HG03378 (cell line): ENCODE data around the gene ZNF488.
"Not testable (repeated sequence)": the region's sequence is repeated elsewhere in the genome, so short reads cannot be mapped to it uniquely, and the experiment has no call there.

Experiments used
- ATAC-seq: cut with Tn5 transposase; IDR thresholded peaks from one replicate; pipeline ENCODE4 v1.9.1; 2021; ENCODE audit warnings: mild to moderate bottlenecking, moderate library complexity; ENCODE audit not compliant: unreplicated experiment

ZNF488 gene

DNA sequence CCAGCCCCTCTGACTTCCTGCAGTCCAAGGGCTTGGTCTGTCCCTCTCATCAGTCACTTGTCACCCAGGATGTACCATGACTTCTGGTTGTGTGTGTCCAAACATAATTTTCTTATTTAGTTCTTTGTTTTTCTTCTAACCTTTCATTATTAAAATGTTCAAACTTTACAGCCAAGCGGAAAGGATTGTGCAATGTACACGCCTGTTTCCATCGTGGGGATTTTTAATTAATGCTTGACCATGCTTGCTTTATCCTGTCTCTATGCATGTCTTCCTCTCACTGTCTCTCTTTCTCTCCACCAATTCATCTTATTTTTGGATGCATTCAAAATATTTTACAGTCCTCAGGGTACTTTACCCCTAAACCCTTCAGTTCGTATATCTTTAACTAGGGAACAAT, 26.2 kb upstream of the ZNF488 start:
- ATAC-seq: no peak

DNA sequence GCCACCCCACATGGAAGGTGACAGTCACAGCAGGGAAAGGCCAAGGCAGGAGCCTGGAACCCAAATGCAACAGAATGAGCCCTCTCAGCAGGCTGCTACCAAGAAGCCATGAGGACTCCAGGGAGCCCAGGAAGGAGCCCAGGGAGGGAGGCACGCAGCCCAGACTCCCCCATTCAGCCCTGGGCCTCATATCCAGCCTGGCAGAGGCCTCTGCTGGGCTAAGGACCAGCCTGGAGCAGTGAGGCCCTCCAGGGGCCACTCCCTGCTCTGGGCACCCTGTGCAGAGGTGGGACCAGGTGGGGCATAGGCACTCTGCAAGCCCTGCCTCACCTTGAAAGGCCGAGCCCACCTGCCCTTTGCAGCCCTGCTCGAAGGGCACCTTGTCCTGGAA, 25.8 kb upstream of the ZNF488 start:
- no peak for ATAC-seq

- ATAC-seq: no peak
These were observed 25.2 kb upstream of the ZNF488 start for GRCh38 chr10:47409171-47409865.

- ATAC-seq: no peak
These were observed 24.5 kb upstream of the ZNF488 start for GRCh38 chr10:47408606-47409005.

- ATAC-seq: no peak
These were observed 23.0 kb upstream of the ZNF488 start for GRCh38 chr10:47406870-47407691.

DNA sequence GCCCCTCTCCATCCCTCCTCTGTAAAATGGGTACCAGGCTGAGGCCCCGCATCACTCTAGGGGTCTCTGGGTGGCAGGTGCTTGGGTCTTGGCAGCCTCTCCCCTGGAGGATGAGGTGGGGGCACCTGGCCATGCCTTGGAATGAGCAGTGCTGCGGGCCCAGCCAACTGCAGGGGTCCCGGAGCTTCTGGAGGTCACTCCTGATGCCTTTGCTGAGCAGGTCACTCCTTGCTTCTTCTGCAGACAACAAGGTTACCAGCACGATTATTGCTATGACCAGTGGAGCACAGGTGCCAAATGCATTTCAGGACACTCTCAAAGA, 22.4 kb upstream of the ZNF488 start:
- ATAC-seq: no peak

DNA sequence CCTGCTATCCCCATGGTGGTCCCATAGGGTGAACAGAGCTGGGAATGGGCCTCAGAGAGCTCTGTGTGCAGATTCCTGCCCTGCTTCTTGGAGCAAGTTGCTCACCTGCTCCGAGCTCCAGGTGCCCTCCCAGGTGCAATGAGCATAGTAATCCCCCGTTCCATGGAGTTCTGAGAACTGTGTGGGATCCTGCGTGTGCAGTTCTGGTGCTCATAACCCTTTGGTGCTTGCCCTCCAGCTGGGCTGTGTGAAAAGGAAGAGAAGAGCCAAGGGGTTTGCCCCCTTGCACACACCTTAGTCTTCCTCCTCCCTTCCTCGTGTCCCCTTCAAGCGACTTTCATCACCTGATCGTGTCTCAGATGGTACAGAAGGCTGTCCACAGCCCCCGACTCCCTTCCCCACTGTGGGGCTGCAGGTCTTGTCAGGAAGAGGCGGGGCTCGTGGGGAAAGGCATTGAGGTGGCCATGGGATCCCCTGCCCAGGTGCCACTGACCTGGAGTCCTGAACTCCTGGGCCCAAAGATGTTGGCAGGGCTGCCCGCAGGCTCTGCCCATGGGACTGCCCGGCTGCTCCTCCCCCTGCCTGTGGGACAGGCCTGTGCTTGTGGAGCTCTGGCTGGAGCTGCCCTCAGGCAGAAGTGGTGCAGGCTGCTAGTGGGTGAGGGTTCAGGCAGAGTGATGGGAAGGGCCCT, 21.9 kb upstream of the ZNF488 start:
- no peak for ATAC-seq

DNA sequence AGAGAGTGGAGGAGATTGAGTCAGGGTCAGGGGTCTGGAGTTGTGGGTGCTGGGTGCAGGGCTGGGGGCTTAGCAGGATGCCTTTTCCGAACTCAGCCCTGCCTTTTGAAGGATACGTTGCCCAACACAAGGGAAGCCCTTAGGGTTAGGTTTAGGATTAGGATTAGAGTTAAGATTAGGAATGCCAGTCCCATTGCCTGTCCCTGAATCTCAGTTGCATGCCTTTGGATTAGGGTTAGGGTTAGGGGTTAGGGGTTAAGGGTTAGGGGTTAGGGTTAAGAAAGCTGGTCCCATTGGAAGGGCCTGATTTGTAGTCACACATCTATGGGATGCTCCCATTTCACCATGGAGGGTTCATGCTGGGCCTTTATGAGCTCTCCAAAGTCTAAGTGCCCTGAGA, 20.8 kb upstream of the ZNF488 start:
- ATAC-seq: no peak

DNA sequence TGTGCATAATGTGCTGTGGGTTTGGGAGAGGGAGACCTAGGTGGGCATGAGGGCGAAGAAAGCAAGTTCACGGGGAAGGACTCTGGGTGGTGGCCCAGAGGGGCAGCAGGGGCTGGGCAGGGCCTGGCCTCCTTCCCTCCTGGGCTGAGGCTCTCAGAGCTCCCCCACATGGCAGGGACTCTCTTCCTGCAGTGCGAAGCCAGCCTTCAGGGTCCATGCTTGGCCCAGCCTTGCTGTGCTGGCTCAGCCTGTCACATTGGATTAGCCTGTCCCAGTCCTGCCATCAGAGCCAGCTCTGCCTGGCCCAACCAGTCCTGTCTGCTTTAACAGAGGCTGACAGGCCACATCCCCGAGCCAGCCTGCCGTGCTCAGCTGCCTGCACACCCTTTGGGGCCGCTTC, 20.4 kb upstream of the ZNF488 start:
- ATAC-seq: no peak

GRCh38 chr10:47403446-47404318, 19.6 kb upstream of the ZNF488 start:
- no peak for ATAC-seq

GRCh38 chr10:47402641-47403301, 18.7 kb upstream of the ZNF488 start:
- no peak for ATAC-seq

- ATAC-seq: no peak
These were observed 18.0 kb upstream of the ZNF488 start for GRCh38 chr10:47401874-47402640.

DNA sequence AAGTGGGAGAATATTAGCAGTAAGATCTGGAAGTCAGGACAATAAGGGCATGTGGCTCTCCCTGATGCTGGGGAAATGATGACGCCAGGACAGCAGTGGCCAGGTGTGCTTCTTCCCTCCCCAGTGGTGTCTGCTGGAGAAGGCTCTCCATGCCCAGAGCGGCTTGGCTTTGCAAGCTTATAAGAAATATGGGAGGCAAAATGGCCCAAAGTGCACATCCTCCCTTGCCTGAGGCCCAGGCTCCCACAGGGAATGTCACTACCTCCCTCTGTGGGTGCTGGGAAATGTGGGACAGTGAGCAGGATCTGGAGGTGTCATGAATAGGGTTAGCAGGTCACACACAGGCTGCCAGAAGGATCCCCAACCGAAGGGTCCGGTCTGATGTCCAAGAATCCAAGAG, 17.1 kb upstream of the ZNF488 start:
- no peak for ATAC-seq

DNA sequence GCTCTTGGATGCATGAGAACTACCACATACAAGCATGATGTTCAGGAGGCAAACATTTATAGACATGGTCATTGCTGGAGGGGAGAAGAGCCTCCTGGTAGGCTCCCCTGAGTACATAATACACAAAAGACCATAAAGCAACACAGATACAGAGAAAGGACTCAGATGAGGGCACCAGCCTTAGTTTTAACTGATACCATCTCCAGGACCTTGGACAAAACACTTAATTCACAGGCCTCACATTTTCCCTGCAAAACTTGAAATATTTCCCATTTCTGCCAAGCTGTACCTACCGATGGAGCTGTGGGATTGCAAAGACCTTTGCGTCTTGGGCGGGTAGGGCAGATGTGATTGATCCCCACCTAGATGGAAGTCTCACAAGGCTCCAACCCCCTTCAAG, 16.7 kb upstream of the ZNF488 start:
- ATAC-seq: no peak

DNA sequence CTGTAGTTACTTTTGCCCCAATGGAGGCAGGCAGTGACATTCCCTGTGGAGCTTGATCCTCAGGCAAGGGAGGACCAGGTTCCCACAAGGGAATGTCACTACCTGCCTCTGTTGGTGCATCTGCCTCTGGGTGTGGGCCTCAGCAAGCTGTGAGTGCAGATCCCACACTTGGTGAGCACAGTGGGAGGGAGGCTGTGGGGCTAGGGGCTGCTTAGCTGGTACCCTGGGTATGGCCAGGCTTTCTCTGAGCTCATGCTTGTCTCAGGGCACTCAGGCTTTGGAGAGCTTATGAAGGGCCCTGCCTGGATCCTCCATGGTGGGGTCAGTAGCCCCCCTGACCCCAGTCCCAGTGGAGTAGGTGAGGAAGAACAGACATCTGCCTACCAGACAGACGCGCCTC, 16.2 kb upstream of the ZNF488 start:
- ATAC-seq: no peak

- ATAC-seq: no peak
These were observed 13.2 kb upstream of the ZNF488 start for GRCh38 chr10:47397256-47397655.

- ATAC-seq: no peak
These were observed 12.2 kb upstream of the ZNF488 start for GRCh38 chr10:47396311-47396717.

GRCh38 chr10:47389619-47390018, 5.5 kb upstream of the ZNF488 start:
- no peak for ATAC-seq

DNA sequence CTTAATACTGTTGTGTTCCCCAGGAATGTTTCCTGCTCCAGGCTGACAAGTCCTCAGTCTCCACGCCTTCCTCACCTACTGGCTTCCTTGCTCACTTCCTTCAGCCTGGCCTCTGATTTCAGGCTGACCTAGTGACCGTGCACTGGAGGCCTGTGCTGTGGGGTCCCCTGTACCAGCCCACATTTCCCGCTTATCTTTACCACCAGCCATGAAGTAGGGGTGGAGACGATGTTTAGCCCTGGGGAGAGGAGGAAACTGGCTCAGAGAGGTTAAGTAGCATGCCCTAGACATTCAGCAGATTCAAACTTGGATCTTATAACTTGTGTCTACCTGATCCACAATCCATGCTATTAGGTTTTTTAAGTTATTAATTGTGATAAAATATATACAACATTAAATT, 4.8 kb upstream of the ZNF488 start:
- no peak for ATAC-seq

- not testable (repeated sequence) for ATAC-seq
These were observed 2.0 kb upstream of the ZNF488 start for GRCh38 chr10:47386104-47386503.
